GF-D8 (cell line): ENCODE results near the gene OR2S2.

ENCODE experiments used
- DNase-seq: peaks from one replicate; lab custom pipeline; 2025; lab: John Stamatoyannopoulos, UW

OR2S2 gene

DNA sequence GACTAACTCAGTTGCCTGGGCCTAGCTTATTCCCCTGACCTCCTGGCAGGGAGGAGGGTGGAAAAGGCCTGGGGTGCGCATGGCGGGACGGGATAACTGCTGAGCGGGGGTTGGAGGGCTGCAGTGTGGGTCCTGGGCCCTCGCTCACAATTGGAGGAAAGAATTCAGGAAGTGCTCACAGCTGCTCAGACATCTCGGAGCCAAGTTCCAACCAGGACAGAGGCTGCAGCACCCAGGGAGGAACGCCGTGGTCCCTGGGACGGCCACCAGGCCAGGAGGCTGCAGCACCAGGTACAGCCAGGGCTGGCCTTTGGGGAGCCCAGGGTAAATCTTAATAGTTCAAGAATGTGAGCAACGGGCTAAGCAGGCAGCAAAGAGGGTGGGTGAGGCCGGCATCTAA is 48.7 kb downstream of the OR2S2 start, which contains the start of gene SPAAR:
SPAAR (plus strand) TSS at position 217 of the 400 bp plus-strand sequence. CDS start 974 bp downstream, outside the sequence.
- DNase-seq: no peak

DNA sequence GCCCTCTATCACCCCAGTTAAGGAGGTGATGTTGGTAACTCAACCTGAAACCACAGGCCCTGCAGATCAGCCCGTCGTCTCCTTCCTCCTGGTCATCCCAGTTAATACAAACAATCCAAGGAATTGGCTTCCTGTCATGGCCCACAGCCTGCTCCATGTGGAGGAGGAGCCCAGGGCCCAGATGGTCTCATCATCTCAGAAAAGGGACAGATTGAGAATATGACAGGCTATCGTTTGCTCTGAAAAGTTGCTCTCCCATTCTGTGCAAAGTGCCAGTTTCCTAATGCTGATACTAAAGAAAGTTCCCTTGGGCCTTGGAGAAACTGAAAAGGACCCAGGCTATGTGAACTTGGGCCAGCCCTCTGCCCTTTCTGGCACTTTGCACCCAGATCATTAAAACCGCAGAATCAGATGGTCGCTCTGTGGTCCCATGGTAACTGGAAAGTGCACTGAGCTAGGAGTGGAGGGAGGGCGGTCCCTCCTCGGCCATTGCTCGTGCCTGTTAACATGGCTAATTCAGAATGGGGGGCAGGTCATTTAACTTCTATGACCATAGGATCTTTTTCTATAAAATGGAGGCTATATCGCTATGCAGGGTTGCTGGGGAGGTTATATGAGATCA is 49.3 kb downstream of the OR2S2 start:
- DNase-seq: no peak

DNA sequence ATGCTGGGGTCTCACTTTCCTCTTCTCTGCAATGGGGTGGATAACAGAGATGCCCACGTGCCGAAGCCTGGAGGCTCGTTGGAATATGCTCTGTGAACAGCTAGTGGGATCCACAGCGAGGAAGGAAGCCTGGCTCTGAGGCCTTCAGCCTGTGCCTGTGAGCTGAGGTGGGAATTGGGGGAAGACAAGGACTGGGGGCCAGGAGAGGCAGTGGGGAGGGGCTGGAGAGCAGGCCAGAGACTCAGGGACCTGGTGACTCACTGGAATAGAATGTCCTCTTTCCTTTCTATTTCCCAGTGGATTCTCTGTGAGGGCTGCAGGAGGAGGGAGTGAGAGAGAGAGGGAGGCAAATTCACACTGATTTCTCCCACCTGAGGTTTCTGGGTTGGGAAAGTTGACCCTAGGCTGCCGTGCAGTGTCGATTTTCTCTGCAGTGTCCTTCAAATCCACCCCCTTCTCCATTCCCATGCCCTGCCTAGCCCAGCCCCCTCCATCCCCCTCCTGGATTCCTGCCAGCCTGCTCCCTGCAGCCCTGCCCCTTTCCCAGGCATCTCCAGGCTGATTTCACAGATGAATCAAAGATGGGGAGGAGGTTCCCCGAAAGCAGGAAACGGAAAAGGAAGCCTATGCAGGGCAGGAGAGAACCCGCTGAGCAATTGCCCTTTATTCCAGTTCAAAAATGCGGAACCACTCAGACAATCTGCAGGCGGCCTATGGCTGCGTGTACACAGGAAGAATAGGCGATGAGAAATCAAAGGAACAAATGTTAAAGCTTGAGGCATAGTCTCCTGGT is 50.0 kb downstream of the OR2S2 start:
- peak; percentile 39 for DNase-seq
